ENCODE data around the gene RDH16. TPM values are rescaled to one million over a fixed set of nuclear protein-coding genes. Genes with fewer than 3 reads are reported as not detected.
"Not testable (repeated sequence)": the region's sequence is repeated elsewhere in the genome, so short reads cannot be mapped to it uniquely, and the experiment has no call there.

RDH16 gene
- total and polyA plus RNA-seq, 8 donors: 0.20 to 1.1 (median 0.79) TPM

GRCh38 chr12:56921346-56921745 lies 36.1 kb downstream of the RDH16 start:
- no peaks in the 10 kb centered on the region for H3K36me3 ChIP-seq
- H3K9me3 ChIP-seq: no peaks in the 10 kb centered on the region
- DNase-seq (no peak), ATAC-seq (no peak)
- no peak for TF ChIP-seq CTCF (IDR thresholded peaks at IDR 0.05)
- no peaks in the 10 kb centered on the region for H3K4me1 ChIP-seq
- no peaks in the 10 kb centered on the region for H3K27me3 ChIP-seq
- intact Hi-C loops (cut with DNase I): no loop called here
- no peak overlapping the region for H3K27ac ChIP-seq
- H3K4me3 ChIP-seq: no peak overlapping the region

DNA sequence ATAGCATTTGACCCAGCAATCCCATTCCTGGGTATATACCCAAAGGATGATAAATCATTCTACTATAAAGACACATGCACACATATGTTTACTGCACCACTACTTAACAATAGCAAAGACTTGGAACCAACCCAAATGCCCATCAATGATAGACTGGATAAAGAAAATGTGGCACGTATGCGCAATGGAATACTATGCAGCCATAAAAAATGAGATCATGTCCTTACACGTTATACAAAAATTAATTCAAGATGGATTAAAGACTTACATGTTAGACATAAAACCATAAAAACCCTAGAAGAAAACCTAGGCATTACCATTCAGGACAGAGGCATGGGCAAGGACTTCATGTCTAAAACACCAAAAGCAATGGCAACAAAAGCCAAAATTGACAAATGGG lies 39.3 kb downstream of the RDH16 start:
- intact Hi-C loops (cut with DNase I): not testable (repeated sequence)

DNA sequence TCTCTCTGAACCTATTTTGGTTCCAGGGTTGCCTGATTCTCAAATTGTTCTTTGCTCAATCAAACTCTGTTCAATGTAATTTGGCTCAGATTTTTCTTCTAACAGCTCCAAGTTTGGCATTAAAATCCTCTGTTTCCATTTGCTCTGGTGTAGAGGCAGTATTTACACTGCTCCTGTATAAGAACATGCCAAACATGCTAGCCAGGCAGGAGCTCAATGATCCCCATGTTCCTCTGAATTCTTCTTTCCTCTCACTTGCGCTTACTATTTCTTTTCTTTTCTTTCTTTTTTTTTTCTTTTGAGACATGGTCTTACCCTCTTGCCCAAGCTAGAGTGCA lies 40.4 kb downstream of the RDH16 start:
- no peaks in the 10 kb centered on the region for H3K4me1 ChIP-seq
- no peak for TF ChIP-seq CTCF (IDR thresholded peaks at IDR 0.05)
- no peaks in the 10 kb centered on the region for H3K27me3 ChIP-seq
- no peak overlapping the region for H3K4me3 ChIP-seq
- intact Hi-C loops (cut with DNase I): no loop called here
- DNase-seq: no peak
- no peak for ATAC-seq
- H3K9me3 ChIP-seq: no peaks in the 10 kb centered on the region
- no peak overlapping the region for H3K27ac ChIP-seq
- no peaks in the 10 kb centered on the region for H3K36me3 ChIP-seq

More for the DNA sequence above, 39.3 kb downstream of the RDH16 start:
- not testable (repeated sequence) for H3K9me3 ChIP-seq, H3K27me3 ChIP-seq, H3K4me3 ChIP-seq, DNase-seq, H3K27ac ChIP-seq, ATAC-seq, H3K4me1 ChIP-seq, H3K36me3 ChIP-seq

DNA sequence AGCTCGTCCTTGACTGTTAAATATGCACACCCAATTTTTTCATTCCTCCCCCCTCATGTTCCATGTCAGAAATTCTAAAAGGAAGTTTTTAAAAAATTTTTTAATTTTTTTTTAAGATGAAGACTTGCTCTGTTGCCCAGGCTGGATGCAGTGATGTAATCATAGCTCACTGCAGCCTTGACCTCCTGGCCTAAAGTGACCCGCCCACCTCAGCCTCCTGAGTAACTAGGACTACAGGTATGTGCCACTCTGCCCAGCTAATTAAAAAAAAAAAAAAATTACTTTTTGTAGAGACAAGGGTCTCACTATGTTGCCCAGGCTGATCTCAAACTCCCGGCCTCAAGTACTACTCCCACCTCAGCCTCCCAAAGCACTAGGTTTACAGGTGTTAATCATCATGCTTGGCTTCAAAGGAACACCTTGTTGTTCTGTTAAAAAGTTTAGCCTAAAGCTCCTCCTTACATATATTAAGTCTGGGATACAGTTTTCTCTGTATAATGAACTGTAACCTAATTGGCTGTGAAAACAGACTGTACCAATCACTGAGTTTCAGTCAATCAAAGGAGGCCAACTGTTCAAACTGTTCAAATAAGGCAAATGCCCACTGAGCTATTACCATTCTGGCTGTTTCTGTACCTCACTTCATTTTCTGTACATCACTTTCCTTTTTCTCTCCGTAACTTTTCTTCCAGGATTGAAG lies 41.0 kb downstream of the RDH16 start:
- DNase-seq (no peak), ATAC-seq (no peak)
- Histone ChIP-seq H3K4me3 (no peak overlapping the region), H3K36me3 (no peaks in the 10 kb centered on the region), H3K27me3 (no peaks in the 10 kb centered on the region), H3K9me3 (no peaks in the 10 kb centered on the region), H3K27ac (no peak overlapping the region), H3K4me1 (no peaks in the 10 kb centered on the region)
- intact Hi-C loops (cut with DNase I): no loop called here
- TF ChIP-seq CTCF (IDR thresholded peaks at IDR 0.05): no peak

DNA sequence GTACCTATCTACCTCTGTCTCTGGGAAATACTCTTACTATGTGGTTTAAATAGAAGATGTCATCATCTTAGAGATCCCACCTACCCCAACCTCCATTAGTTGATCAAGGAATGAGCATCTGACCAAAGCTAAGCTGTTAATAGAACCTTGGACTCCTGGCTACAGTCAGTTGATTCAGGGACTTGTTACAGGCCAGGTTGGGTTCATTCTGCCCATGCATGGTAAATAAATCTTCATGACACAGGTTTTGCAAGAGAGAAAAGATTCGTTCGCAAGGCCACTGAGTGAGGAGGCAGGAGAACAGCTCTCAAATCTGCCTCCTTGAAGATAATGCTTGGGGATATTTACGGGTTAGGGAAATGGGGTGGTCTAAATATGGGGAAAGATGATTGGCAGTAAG lies 42.7 kb downstream of the RDH16 start:
- Histone ChIP-seq H3K4me1 (no peaks in the 10 kb centered on the region), H3K4me3 (no peak overlapping the region), H3K27ac (no peak overlapping the region), H3K9me3 (peaks cover 0 to 7% of the 10 kb centered on the region in 2 donors), H3K27me3 (no peaks in the 10 kb centered on the region), H3K36me3 (no peaks in the 10 kb centered on the region)
- TF ChIP-seq CTCF (IDR thresholded peaks at IDR 0.05): no peak
- intact Hi-C loops (cut with DNase I): no loop called here
- ATAC-seq: no peak
- no peak for DNase-seq

- ATAC-seq: no peak
- Histone ChIP-seq H3K36me3 (no peaks in the 10 kb centered on the region), H3K9me3 (peaks cover 0 to 12% of the 10 kb centered on the region in 2 donors), H3K27ac (no peak overlapping the region), H3K27me3 (no peaks in the 10 kb centered on the region), H3K4me1 (no peaks in the 10 kb centered on the region), H3K4me3 (no peak overlapping the region)
- TF ChIP-seq CTCF (IDR thresholded peaks at IDR 0.05): no peak
- intact Hi-C loops (cut with DNase I): no loop called here
- DNase-seq: no peak
Observed at GRCh38 chr12:56914256-56914655, 43.2 kb downstream of the RDH16 start.

- peaks cover 0 to 16% of the 10 kb centered on the region in 2 donors for H3K9me3 ChIP-seq
- H3K4me3 ChIP-seq; H3K36me3 ChIP-seq; ATAC-seq; DNase-seq; H3K27me3 ChIP-seq; H3K27ac ChIP-seq; intact Hi-C loops (cut with DNase I); H3K4me1 ChIP-seq: not testable (repeated sequence)
Observed at GRCh38 chr12:56909403-56909802, 48.0 kb downstream of the RDH16 start.
